HG03045 (cell line): ENCODE measurements around the gene ACSS3.

Experiments used
- ATAC-seq: cut with Tn5 transposase; IDR thresholded peaks from one replicate; pipeline ENCODE4 v1.9.1; 2021; ENCODE audit warnings: mild to moderate bottlenecking, moderate library complexity; ENCODE audit not compliant: unreplicated experiment

ACSS3 gene

DNA sequence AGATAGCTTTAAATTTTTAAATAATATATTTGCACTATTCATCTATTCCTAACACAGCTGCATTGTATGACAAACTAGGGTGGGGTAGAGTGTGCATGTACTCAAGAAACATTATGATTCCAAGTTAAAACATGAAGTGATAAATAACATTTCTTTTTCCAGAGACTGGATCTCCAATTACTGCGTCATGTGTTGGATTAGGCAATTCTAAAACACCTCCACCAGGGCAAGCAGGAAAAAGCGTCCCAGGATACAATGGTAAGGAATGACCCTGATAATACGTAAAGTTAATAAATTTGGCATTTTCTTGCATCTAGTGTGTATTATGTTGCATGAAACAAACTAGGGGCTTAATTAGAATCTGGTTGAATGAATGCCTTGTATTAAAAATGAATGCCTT lies 138.9 kb downstream of the ACSS3 start:
- ATAC-seq, result no peak

DNA sequence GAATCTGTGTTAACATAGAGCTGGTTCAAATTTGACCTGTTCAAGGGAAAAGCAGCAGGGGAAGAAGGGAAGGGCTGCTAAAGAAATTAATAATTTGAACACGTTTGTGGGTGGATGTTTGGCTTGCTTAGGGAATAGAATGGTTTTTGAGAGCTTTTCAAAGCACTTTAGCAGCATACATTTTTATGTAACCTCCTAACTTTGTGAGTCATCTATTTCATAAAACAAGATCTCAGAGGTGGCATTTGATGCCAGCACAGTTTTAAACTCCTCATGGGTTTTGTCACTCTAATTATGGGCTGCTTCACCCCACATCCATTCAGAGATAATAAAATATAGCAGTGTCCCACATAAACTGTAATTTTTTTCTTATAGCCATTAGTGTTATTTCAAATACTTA lies 143.8 kb downstream of the ACSS3 start:
- ATAC-seq, result no peak

DNA sequence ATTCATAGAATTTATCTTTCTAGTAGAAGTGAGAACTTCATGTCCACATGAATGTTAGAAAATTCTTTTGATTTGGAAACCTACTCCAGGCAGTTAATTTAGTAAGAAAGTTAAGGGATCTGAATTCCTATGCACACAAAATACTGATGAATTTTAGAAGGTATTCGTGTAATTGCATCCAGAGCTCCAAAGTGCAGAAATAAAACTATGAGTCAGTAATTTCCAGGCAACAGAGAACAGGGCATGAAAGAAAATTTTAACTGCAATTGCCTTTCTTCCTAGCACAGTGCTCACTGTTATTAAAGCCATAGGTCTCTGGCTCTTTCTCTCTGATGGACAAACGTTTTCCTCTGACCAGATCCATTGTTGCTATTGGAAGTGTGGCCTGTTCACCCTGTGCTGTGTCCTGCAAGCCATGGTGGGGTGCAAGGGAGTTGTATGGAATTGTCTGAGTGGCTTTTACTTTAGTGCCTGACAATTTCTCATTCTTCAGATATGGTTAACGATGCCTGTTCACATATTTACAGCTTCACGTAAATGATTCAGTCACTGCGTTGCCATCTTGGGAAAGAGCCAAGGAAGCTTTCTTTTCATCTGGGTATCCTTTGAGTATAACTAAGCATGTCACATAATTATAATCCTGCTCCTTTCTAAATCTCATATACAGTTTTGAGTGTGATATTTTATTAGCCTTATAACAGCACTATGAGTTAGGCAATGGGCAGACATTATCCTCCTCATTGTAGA lies 145.1 kb downstream of the ACSS3 start:
- no peak for ATAC-seq

DNA sequence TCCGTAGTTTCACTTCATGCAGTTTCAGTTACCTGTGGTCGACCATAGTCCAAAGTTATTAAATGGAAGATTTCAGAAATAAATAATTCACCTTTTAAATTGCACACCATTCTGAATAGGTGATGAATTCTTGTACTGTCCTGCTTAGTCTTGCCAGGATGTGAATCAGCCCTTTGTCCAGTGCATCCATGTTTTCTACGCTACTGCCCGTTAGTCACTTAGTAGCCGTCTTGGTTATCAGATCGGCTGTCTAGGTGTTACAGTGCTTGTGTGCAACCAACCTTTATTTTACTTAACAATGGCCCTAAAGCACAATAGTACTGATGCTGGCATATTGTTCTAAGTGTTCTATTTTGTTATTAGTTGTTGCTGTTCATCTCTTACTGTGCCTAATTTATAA lies 146.7 kb downstream of the ACSS3 start:
- no peak for ATAC-seq

DNA sequence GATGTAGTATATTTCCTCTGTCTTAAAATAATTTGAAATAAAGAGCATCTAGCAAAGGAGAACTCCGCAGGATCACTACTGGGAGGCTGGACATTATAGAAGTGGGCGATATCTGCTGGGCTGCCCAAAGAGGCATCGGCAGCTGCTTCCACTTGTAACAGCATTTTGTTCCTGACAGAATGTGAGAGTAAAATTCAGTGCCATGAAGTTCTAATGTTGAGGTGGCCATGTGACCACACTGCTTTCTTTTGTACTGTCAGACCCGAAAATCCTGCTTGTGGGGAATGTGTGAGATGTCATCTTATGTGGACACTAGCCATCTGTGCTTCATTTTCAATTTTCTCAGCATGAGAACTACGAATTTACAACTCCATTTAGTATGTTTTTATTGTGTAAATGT lies 151.9 kb downstream of the ACSS3 start:
- ATAC-seq, result no peak

DNA sequence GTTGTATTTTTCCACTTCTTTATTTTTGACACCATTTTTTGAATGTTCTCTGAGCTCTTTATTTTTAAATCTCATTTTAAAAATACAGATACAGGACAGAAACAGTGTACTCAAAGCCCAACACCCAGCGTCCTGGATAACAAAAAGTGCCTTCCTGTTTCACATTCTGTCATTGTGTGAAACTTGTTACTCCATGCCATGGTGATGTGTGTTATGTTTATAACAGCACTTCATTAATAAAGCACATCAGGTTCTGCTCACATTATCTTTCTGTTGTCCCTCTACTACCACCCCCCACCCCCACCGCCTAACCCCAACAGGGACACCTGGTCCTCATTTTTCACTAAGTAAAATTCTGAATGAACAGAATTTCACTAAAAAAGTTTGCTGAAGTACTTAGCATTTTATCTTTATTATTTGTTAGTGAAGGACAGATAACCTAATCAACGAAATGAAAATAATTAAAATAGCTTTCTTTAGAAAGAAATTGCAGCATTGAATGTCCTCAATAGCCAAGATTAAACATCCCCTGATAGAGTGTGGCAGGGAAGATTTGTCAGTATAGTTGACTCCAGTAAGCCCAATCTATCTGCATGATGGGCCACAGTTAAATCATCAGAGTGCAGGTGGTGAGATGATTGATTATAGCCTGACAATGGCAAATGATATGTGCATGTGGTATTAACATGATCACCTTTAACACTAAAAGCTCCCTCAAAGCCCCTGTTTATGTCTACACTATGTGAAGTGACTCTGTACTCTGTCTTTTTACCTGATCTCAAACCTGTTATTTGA lies 153.9 kb downstream of the ACSS3 start:
- no peak for ATAC-seq

DNA sequence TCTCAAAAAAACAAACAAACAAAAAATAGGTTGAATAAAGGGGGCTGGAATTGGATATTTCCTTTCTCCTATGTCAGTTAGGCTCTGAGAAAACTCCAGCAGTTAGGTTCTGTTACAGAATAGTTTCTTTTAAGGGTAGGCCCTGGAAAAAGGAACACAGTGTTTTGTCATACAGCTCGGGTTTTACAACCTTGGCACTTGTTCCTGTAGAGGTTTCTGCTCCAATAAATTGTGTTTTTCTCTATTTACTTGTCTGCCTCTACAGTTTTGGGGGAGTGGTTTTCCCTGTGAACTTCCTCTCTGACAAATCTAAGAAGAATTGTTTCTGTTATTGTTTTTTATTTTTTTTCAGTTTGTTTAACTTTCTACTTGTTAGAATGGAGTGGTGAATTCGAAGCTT lies 167.6 kb downstream of the ACSS3 start:
- ATAC-seq, result no peak

DNA sequence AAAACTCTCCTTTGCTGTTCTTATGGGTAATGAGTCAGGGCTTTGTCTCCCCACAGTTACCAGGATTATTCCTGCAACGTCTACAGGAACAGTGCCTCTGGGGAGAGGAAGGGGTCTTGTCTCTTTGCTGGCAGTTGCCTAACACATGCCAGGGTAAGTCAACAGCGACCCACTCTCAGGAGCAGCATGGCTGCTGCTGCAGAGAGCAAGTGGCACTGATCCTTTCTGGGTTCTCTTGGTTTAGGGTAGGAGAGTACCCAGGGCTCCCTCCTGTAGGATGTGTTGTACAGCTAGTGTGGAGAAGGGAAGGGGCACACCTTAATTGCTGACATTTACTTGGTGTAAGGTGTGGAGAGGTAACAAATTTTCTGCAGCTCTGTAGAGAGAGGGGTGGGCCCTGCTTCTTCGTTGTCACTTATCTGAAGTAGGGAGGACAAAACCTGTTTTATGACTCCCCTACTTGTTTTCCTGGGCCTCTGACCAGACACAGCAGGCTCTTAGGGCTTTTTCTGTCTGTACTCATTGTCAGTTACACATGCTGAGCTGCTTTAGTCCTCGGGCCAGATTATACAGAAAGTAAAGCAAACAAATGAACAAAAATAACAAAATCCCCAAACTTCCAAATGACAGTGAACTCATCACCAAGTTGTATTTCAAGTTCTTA lies 168.2 kb downstream of the ACSS3 start:
- no peak for ATAC-seq

DNA sequence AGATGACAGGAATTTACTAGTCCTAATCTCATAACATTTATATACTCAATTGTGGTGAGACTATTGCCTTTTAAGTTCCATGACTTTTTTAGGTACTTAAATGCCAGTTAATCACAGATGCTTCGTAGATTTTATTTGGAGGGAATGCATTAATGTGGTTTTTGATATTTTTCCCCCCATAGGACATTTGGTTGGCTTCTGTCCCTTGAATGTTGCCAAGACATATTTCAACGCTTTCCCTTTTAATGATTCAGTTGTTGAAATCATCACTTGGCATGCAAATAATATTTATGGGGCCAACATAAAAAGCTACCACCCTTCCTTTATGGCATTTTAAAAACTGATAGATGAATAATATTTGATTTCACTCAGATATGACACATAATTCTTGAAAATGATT lies 172.1 kb downstream of the ACSS3 start:
- no peak for ATAC-seq

DNA sequence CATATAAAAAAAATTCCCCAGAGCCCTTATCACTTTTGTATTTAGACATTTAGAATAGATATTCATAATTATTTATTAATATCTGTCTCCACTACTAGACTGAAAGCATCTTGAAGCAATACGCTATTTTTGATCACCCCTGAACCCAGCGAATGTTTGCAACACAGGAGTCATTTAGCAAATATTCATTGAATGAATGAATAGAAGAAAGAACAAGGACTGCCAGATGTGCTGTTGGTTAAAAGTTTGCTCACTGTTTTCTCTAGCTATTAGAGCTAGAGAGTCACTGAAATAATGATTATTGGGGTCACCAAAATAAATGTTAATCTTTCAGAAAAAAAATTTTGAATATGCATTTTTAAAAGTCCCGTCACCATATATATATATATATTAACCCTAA lies 174.3 kb downstream of the ACSS3 start:
- ATAC-seq, result no peak

DNA sequence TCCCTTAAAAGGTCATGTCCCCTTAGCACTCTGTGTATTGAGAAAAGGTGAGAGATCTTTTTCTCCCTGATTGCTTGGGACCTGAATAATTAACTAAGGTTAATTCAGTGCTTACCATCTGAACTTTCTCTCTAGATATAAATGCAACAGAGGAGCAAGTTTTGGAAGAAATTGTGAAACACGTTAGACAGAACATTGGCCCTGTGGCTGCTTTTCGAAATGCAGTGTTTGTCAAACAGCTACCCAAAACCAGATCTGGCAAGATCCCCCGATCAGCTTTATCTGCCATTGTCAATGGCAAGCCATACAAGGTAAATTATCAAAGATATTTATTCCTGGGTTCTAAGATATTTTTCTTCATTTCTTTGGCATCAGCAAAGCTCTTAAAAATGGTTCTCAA lies 175.5 kb downstream of the ACSS3 start:
- ATAC-seq, result no peak

DNA sequence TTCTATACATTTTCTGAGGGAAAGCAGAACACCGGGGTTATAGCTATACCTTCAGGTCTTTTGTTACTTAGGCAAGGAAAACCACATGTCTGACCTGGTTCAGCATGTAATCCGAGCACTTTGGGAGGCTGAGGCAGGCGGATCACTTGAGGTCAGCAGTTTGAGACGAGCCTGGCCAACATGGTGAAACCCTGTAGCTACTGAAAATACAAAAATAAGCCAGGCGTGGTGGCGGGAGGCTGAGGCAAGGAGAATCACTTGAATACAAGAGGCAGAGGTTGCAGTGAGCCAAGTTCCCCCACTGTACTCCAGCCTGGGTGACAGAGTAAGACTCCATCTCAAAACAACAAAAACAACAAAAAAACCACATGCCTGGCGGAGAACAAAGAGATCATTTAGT lies 177.6 kb downstream of the ACSS3 start:
- no peak for ATAC-seq

DNA sequence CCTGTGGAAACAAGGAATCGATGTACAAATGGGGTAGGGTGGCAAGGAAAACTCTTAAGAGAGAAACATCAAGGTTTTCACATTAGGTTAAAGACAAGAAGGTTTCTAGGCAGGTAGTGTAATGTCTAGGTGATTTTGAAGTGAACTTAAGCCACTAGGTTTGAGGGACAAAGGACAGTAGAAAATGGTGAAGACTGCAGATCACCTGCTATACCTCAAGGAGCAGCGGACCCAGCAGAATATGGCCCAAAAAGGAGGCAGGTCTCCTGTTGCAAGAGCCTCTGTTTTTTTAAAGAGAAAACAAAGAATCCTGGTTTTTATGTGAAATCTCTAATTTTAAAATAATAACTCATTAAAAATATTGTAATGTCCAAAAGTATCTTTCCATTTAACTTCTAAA lies 178.1 kb downstream of the ACSS3 start:
- no peak for ATAC-seq

DNA sequence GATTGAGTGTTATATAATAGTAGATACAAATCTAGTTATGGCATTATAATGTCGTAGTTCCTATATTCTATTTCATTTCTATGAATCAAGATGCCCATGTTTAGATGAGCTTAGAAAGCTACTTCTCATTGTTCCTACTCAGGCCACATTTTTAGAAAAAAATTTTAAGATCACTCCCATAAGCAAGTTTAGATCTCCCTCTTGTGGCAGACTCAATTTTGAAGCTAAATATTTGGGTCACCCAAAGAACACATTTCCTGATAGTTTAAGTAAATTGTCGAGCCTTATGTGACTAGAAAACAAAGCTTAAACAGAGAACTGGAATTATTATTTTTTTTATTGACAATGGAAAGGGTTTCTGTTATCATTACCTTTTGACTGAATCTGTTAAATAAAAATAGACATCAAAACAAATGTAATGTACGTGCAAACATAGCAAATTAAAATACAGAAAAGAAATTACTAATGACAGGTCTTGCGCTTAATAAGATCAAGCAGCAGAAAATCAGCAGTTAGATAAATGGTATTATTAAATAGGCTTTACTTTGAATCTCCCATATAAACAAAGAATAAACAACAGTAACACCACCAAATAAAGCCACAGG lies 180.2 kb downstream of the ACSS3 start:
- no peak for ATAC-seq

DNA sequence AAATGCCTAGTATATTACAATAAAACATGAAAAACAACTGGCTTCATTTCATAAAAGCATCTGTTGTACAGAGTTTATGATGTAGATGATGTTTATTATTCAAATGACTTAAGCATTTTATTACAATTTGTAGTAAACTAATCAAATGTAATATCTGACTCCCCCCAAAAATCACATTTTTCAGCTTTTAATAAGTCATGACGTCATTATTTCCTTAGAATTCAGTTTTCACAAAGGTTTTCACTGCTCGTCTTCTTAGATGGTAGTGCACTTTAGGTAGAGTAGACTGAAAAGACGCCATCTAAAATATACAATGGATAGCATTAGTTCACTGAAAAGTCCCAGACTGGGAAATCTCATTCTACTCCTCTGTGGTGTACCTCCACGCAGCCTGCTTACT lies 181.5 kb downstream of the ACSS3 start:
- no peak for ATAC-seq

DNA sequence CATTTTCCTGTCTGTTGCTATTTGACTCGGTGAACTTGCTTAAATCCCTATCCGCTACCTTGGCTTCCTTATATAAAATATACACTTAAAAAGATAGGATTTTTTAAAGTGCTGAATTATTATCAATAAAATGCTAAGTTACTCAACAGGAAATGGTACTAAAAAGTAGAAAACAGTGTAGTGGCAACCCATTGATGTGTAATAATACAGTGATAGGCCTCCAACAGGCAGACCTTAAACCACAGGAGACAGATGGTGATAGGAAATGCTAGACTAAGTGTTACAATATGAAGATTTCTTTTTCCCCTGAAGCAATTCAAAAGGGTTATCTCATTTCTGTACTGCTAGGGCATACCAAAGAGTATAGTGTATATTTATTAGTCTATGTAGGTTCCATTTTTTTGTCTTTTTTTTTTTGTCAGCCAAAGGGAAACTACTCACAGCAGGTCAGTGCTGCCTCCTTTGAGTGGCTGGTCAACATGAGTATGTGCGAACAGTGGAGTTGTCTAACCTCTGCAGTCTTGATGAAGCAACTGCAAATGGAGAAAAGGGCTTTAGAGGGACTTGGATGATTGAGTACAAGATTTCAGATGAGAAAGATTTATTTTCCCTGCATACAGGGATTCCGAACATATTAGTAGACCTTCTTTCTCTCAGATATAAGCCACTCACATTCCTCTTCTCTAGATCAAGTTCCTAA lies 183.8 kb downstream of the ACSS3 start:
- no peak for ATAC-seq

DNA sequence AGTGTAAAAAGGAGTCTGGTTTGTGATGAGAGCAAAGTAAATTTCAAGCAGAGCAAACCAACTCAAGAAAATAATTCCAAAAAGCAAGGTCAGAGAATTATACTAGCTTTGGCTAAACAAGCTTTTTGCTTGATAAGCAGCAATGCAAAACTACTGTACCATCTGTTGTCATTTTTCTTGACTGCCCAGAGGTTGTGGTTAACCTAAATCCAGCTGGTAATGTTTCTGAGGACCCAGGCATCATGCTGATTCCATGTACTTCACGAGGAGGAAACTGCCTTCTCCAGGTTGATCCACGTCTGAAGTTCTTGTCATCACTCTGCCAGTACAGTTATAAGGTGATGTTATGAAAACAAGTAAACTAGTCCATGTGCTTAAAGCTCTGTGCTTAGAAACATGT lies 185.2 kb downstream of the ACSS3 start:
- ATAC-seq, result no peak

DNA sequence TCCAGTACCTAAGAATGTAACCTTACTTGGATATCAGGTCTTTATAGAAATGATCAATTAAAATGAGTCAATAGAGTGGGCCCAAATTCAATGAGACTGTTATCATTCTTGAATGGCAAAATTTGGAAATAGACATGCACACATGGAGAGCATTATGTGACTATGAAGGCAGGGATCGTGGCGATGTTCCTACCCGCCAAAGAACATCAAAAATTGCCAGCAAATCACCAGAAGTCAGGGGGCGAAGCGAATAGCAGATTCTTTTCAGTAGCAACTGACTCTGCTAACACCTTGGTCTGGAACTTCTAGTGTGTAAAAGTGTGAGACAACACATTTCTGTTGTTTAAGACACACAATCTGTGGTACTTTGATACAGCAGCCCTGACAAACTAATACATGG lies 192.5 kb downstream of the ACSS3 start:
- ATAC-seq, result no peak

DNA sequence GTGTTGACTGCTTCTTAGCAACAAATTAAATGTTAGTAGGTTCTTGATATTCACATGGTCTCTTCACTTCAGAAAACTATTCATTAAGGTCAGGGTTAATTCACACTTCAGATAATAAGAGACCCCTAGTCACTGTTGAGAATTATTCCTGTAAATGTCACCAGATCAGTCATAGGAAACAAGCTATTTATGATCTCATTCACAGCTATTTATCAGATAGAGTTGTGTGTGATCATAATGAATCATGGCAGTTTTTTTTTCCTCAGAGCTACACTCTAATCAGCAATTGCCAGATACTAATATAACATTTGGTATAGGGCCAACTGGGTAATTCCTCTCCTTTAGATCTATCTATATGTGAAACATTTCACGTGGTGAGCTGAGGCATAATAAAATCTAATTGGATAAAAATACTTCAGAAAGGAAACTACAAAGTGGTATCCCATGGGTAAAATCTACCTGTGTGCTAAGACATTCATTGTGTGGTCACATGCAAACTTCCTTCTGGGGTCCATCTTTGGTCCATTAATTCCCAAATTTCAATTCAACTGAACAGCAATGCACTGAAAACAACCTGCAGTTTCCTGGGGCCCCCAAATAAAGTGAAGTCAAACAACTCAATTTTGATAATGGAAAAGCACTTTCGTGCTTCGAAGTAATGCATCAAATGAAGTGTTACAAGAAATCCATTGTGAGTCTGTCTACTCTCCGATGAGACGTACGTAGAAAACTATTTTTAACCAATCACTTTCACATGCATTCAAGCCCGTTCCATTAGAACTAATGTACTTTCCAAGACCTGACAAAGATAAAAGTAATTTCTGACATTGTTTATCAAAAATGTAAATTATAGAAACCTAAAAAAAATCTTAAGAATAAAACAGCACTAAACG lies 197.0 kb downstream of the ACSS3 start:
- no peak for ATAC-seq

DNA sequence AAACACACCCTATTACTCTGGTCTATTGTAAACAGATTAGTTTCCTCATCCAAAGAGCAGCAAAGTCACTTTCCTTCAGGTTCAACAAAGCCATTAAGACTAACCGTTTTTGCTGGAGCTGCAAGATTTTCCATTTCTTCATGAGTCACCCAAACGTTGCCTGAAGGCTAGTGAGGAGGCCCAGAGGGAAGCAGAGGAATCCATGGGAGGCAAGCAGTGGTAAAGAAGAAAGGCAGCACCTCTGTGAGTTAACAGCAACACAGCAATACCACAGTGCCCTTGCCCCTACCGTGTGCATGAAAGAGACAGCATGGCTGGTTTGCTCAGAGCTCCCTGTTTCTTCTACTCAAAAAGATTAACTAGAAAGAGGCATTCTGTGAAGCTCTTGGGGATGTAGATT lies 206.3 kb downstream of the ACSS3 start:
- no peak for ATAC-seq
